Measurements from ENCODE around the gene TRIP10.
A peak's percentile ranks its signal among the peaks of the same experiment; 100 is the strongest.
"Not testable (repeated sequence)": the region's sequence is repeated elsewhere in the genome, so short reads cannot be mapped to it uniquely, and the experiment has no call there.

The TRIP10 gene

GRCh38 chr19:6744381-6745301 is 5.2 kb downstream of the TRIP10 start:
- no peaks in the 10 kb centered on the region for H3K27me3 ChIP-seq (ENCODE audit: control insufficient read depth, insufficient read depth, low read length)
- H3K36me3 ChIP-seq (ENCODE audit: control insufficient read depth, insufficient read depth, low read length) = peaks cover 6% of the 10 kb centered on the region
- H3K4me3 ChIP-seq (ENCODE audit: low read length) = peak overlapping the region; percentile 24
- peaks cover 19% of the 10 kb centered on the region for H3K4me1 ChIP-seq (ENCODE audit: control insufficient read depth, insufficient read depth, low read length)
- H3K27ac ChIP-seq (ENCODE audit: low read depth, low read length) = peak overlapping the region; percentile 84
- no peak overlapping the region for H3K9ac ChIP-seq (ENCODE audit: low read length)

DNA sequence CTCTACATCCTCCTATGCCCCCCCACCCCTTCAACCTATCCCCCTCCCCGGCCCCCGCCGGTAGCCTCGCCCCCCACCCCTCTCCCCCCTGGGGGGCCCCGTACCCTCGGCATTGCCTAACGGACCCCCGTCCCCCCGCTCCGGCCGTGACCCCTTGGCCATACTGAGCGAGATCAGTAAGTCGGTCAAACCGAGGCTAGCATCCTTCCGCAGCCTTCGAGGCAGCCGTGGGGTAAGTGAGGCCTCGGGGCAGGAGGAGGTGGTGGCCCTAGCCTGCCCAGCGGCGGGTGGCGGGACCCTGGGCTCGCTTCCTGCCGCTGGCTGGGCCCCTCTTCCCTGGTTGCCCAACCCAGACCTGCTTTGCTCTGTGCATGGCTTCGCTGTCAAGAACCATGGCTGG is 6.5 kb downstream of the TRIP10 start:
- Histone ChIP-seq H3K9ac (ENCODE audit: low read length) (no peak overlapping the region), H3K27ac (ENCODE audit: low read depth, low read length) (peak overlapping the region; percentile 22), H3K27me3 (ENCODE audit: control insufficient read depth, insufficient read depth, low read length) (no peaks in the 10 kb centered on the region), H3K36me3 (ENCODE audit: control insufficient read depth, insufficient read depth, low read length) (peaks cover 13% of the 10 kb centered on the region), H3K4me3 (ENCODE audit: low read length) (no peak overlapping the region), H3K4me1 (ENCODE audit: control insufficient read depth, insufficient read depth, low read length) (peaks cover 18% of the 10 kb centered on the region)

GRCh38 chr19:6748543-6748942 is 9.1 kb downstream of the TRIP10 start:
- Histone ChIP-seq H3K4me1 (ENCODE audit: control insufficient read depth, insufficient read depth, low read length) (peaks cover 14% of the 10 kb centered on the region), H3K36me3 (ENCODE audit: control insufficient read depth, insufficient read depth, low read length) (peaks cover 11% of the 10 kb centered on the region)
- not testable (repeated sequence) for H3K4me3 ChIP-seq (ENCODE audit: low read length); H3K9ac ChIP-seq (ENCODE audit: low read length); H3K27ac ChIP-seq (ENCODE audit: low read depth, low read length); H3K27me3 ChIP-seq (ENCODE audit: control insufficient read depth, insufficient read depth, low read length)

DNA sequence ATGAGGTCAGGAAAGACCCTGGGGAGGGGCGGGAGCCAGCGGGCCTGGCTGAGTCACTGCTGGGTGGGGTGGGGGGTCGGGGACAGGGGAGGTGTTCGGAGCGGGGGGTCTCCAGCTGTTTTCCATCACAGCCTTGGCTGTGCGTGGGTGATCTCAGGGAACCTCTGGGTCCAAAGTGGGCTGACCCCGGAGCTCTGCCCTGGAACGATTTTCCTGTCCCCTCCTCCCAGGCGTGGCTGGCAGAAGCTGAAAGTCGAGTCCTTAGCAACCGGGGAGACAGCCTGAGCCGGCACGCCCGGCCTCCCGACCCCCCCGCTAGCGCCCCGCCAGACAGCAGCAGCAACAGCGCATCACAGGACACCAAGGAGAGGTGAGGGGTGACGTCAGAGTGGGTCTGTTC is 10.6 kb downstream of the TRIP10 start:
- H3K9ac ChIP-seq (ENCODE audit: low read length) = no peak overlapping the region
- no peak overlapping the region for H3K27ac ChIP-seq (ENCODE audit: low read depth, low read length)
- no peaks in the 10 kb centered on the region for H3K27me3 ChIP-seq (ENCODE audit: control insufficient read depth, insufficient read depth, low read length)
- H3K4me1 ChIP-seq (ENCODE audit: control insufficient read depth, insufficient read depth, low read length) = peaks cover 4% of the 10 kb centered on the region
- no peak overlapping the region for H3K4me3 ChIP-seq (ENCODE audit: low read length)
- H3K36me3 ChIP-seq (ENCODE audit: control insufficient read depth, insufficient read depth, low read length) = peaks cover 11% of the 10 kb centered on the region

DNA sequence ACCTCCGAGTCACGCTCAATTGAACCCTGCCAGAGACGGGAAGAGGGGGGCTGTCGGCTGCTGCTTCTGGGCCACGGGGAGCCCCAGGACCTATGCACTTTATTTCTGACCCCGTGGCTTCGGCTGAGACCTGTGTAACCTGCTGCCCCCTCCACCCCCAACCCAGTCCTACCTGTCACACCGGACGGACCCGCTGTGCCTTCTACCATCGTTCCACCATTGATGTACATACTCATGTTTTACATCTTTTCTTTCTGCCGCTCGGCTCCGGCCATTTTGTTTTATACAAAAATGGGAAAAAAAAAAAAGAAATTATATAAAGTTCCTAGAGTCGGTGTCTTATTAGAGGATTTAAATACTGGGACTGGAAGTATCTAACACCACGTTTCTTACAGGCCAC is 11.7 kb downstream of the TRIP10 start:
- Histone ChIP-seq H3K4me1 (ENCODE audit: control insufficient read depth, insufficient read depth, low read length) (no peaks in the 10 kb centered on the region), H3K4me3 (ENCODE audit: low read length) (no peak overlapping the region), H3K27ac (ENCODE audit: low read depth, low read length) (no peak overlapping the region), H3K27me3 (ENCODE audit: control insufficient read depth, insufficient read depth, low read length) (no peaks in the 10 kb centered on the region), H3K9ac (ENCODE audit: low read length) (no peak overlapping the region), H3K36me3 (ENCODE audit: control insufficient read depth, insufficient read depth, low read length) (peaks cover 9% of the 10 kb centered on the region)

DNA sequence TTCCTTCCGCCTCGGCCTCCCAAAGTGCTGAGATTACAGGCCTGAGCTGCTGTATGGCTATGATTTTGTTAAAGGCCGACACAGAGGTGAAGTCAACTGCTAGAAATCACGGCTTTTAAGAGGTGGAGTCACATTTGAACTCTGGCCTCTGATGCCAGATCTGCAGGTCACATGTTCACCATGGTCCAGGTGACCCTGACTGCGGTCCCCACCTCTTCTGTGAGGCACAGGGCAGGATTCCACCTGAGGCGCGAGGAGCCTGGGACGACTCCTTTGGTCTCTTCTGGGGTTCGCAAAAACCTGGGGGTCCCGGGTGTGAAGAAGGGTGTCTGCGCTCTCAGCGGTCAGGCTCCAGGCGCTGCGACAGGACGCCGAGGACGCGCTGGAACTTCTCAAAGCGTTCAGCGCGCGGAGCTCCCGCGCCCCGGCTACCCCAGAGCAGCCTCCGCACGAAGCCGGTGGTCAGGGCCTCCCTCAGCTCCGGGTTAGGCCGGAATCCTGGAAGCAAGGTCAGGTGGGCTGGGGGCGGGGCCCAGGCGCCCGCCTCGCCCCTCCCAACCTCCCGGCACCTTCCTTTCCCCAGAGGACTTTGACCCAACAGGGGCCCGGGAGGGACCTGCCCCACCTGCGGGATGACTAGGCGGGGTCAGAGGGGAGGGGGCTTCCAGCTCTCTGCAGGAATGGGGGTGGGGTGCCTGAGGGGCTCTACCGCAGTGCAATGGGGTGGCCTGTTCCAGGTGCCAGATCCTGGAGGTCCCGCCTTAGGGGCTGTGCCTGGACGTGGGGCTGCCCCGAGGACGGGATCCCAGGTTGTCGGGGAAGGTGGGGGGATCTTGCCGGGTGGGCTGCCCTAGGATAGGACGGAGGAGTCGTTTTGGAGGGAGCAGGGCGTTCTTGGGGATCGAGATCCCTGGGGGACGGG is 13.0 kb downstream of the TRIP10 start:
- H3K4me3 ChIP-seq (ENCODE audit: low read length) = peak overlapping the region; percentile 48
- H3K27me3 ChIP-seq (ENCODE audit: control insufficient read depth, insufficient read depth, low read length) = no peaks in the 10 kb centered on the region
- H3K36me3 ChIP-seq (ENCODE audit: control insufficient read depth, insufficient read depth, low read length) = peaks cover 7% of the 10 kb centered on the region
- peak overlapping the region; percentile 42 for H3K27ac ChIP-seq (ENCODE audit: low read depth, low read length)
- H3K9ac ChIP-seq (ENCODE audit: low read length) = peak overlapping the region; percentile 50
- H3K4me1 ChIP-seq (ENCODE audit: control insufficient read depth, insufficient read depth, low read length) = no peaks in the 10 kb centered on the region

DNA sequence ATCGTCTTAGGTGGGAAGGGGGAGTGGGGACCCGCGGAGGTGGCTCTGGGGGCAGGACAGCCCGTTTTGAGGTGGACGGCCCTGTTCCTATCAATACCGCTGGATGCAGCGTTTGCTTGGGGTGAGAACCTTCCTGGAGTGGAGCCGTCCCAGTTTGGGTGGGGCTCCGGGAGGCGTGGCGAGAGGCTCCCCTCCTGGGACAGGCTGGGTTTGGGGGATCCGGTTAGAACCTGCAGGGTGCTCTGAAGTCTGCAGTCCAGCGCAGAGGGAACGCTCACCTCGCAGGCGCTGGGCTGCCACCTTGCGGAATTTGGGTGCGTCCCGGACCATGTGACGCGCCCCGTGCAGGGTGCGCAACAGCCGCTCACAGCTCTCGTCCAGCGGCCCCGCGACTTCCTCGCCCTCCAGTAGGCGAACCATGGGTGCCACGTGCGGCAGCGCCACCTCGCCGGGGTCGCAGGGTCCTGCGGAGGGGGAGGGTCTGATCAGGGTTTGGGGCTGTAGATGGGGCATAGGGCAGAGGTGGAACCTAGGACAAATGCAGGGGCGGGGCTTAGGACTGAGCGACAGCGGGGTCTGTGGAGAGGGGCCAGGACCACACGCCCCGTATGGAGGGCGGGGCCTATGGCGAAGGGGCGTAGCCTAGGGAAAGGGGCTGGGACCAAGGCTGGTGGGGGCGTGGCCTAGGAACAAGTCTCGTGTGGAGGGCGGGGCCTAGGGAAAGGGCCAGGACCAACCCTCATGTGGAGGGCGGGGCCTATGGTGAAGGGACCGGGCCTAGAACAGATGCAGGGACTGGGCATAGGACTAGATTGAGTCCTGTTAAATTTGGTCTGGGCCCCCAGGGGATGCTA is 13.9 kb downstream of the TRIP10 start:
- H3K9ac ChIP-seq (ENCODE audit: low read length) = peak overlapping the region; percentile 50
- no peaks in the 10 kb centered on the region for H3K4me1 ChIP-seq (ENCODE audit: control insufficient read depth, insufficient read depth, low read length)
- H3K36me3 ChIP-seq (ENCODE audit: control insufficient read depth, insufficient read depth, low read length) = peaks cover 7% of the 10 kb centered on the region
- peak overlapping the region; percentile 48 for H3K4me3 ChIP-seq (ENCODE audit: low read length)
- H3K27me3 ChIP-seq (ENCODE audit: control insufficient read depth, insufficient read depth, low read length) = no peaks in the 10 kb centered on the region
- peak overlapping the region; percentile 42 for H3K27ac ChIP-seq (ENCODE audit: low read depth, low read length)

DNA sequence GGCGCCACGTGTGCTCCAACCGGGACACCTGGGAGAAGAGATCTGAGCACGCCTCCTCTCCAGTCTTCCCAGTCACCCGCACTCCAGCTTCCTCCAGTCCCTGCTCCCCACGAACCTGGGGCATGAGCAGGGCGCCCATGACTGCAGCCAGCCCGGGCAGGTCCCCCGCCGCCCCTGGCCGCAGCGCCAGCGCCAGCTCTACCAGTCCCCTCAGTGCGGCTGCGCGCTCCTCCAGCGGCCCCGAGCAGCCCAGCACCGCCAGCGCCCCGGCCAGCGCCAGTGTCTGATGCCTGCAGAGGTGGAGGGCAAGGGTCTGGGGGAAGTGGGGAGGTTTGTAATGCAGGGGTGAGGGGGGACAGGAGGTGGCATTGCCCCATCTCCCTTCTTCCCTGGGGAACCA is 14.7 kb downstream of the TRIP10 start:
- no peak overlapping the region for H3K4me3 ChIP-seq (ENCODE audit: low read length)
- H3K9ac ChIP-seq (ENCODE audit: low read length) = no peak overlapping the region

GRCh38 chr19:6754653-6755463 is 15.4 kb downstream of the TRIP10 start:
- Histone ChIP-seq H3K36me3 (ENCODE audit: control insufficient read depth, insufficient read depth, low read length) (peaks cover 10% of the 10 kb centered on the region), H3K4me3 (ENCODE audit: low read length) (no peak overlapping the region), H3K27ac (ENCODE audit: low read depth, low read length) (no peak overlapping the region), H3K27me3 (ENCODE audit: control insufficient read depth, insufficient read depth, low read length) (no peaks in the 10 kb centered on the region), H3K9ac (ENCODE audit: low read length) (no peak overlapping the region), H3K4me1 (ENCODE audit: control insufficient read depth, insufficient read depth, low read length) (no peaks in the 10 kb centered on the region)

More for the DNA sequence above, 14.7 kb downstream of the TRIP10 start:
- Histone ChIP-seq H3K4me1 (ENCODE audit: control insufficient read depth, insufficient read depth, low read length) (no peaks in the 10 kb centered on the region), H3K36me3 (ENCODE audit: control insufficient read depth, insufficient read depth, low read length) (peaks cover 7% of the 10 kb centered on the region), H3K27me3 (ENCODE audit: control insufficient read depth, insufficient read depth, low read length) (no peaks in the 10 kb centered on the region), H3K27ac (ENCODE audit: low read depth, low read length) (no peak overlapping the region)

DNA sequence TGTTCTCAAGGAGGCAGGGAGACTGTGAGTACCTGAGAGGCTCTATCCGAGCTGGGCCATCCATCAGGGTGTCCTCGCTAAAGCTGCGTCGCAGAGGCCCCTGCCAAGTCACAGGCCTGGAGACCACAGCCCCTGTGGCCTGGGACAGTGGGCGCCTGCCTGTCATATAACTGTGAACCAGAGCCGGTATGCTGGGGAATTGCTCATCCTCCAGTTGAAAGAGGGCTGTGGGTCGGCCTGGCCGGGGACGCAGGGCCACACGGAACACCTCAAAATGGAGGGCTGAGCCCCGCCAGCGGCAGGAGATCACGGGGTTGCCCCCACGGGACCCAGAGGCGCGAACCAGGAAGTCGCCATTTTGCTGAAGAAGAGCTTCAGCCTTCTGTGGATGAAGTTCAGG is 21.1 kb downstream of the TRIP10 start:
- H3K4me1 ChIP-seq (ENCODE audit: control insufficient read depth, insufficient read depth, low read length) = no peaks in the 10 kb centered on the region
- H3K4me3 ChIP-seq (ENCODE audit: low read length) = no peak overlapping the region
- no peak overlapping the region for H3K9ac ChIP-seq (ENCODE audit: low read length)
- H3K36me3 ChIP-seq (ENCODE audit: control insufficient read depth, insufficient read depth, low read length) = peaks cover 3% of the 10 kb centered on the region
- H3K27me3 ChIP-seq (ENCODE audit: control insufficient read depth, insufficient read depth, low read length) = no peaks in the 10 kb centered on the region
- H3K27ac ChIP-seq (ENCODE audit: low read depth, low read length) = no peak overlapping the region

DNA sequence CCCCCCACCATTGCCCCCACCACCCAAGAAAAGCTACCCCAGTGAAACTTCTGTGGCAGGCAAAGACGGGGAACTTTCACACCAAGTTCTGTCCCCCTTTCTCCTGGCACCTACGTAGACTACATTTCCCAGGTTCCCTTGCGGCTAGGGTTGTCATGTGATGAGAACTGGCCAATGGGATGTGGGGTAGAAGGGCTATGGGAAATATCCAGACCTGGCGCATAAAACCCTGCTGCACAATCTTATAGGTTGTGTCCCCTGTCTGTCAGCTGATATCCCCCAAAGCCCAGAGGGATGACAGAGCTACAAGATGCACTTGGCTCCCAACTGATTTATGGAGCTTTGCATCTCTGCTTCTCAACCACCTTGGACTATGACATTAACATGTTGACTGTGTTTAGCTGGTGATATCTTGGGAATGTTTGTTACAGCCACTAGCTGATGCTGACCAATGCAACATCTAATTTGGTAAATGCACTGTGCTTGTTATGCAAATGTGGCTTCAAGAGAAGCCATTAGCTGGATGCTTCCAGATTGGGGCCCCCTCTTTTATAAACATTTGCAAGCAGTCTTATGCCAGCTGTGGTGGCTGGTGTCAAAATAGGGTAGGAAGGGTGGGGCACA is 21.7 kb downstream of the TRIP10 start:
- no peak overlapping the region for H3K27ac ChIP-seq (ENCODE audit: low read depth, low read length)
- no peak overlapping the region for H3K4me3 ChIP-seq (ENCODE audit: low read length)

More for the DNA sequence above, 21.7 kb downstream of the TRIP10 start:
- no peaks in the 10 kb centered on the region for H3K4me1 ChIP-seq (ENCODE audit: control insufficient read depth, insufficient read depth, low read length)
- H3K36me3 ChIP-seq (ENCODE audit: control insufficient read depth, insufficient read depth, low read length) = peaks cover 3% of the 10 kb centered on the region
- no peak overlapping the region for H3K9ac ChIP-seq (ENCODE audit: low read length)
- no peaks in the 10 kb centered on the region for H3K27me3 ChIP-seq (ENCODE audit: control insufficient read depth, insufficient read depth, low read length)
